Stromal cell of bone marrow (primary cell): ENCODE results near the gene MAN2A2.

ENCODE experiments used
- DNase-seq: peaks from one replicate; pipeline ENCODE4 v3.0.0-alpha.2; 2012; ENCODE audit warnings: low read depth

MAN2A2 gene

DNA sequence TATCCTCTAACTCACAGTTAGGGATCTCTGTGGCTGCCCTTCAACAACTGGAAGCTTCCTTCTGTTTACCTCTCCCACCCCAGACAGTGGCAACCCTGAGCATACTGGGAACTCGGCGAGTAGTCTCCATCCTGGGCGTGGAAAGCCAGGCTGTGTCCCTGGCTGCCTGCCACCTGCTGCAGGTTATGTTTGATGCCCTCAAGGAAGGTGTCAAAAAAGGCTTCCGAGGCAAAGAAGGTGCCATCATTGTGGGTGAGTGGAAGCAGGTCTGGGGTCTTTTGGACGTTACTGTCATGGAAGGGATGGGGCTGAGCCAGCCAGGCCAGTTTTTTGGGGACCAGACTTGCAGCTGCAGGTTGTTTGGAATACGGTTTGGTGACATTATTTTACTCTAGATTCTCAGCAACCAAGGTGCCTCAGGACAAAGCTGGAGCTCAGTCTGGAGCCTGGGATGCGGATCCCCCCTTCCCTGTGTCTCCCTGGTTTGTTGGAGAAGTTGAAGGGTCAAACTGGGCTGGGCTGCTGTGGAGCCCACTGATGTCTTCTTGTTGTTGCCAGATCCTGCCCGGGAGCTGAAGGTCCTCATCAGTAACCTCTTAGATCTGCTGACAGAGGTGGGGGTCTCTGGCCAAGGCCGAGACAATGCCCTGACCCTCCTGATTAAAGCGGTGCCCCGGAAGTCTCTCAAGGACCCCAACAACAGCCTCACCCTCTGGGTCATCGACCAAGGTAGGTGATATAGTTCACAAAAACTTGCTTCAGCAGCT is 39.4 kb downstream of the MAN2A2 start:
- DNase-seq: no peak

DNA sequence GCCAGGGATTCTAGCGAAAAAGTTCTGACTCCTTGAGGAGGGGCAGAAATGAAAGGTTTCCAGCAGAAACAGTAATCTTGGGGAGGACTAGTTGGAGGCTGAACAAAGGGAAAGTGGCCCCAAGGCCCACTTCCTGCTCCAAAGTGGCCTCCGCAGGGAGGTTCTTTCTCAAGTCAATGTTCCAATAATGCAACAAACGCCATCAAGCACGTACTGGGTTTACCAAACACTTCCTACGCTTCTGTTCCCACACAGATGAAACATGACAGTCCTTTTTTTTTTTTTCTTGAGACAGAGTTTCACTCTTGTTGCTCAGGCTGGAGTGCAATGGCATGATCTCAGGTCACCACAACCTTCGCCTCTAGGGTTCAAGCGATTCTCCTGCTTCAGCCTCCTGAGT is 42.0 kb downstream of the MAN2A2 start:
- DNase-seq: no peak

GRCh38 chr15:90946538-90946937 is 43.4 kb downstream of the MAN2A2 start:
- DNase-seq: no peak

DNA sequence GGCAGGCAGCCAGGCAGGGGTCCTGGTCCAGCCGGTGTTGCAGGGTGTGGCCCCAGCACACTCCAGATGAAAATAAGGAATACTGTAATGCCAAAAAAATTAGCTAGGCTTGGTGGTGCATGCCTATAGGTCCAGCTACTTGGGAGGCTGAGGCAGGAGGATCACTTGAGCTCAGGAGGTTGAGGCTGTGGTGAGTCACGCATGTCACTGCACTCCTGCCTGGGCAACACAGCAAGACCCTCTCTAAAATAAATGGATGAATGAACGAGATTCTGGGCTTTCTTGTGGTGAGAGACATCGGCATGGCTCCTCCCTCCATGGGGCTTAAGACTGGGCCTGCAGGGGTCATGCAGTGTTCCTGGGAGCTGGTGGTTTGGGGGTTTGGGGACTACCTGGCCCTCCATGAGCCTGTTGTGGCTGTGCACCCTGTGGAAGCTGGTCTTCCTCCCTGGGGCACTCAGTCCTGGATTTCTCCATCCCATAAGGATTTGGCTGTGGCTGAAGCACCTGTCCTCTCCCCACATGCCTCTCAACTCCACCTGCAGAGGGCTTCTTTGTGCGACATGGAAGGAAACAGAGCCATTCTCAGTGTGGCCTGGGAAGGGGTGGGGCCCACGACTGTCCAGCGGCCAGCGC is 44.0 kb downstream of the MAN2A2 start:
- no peak for DNase-seq

- DNase-seq: no peak
Observed at GRCh38 chr15:90947577-90948357, 44.7 kb downstream of the MAN2A2 start.

DNA sequence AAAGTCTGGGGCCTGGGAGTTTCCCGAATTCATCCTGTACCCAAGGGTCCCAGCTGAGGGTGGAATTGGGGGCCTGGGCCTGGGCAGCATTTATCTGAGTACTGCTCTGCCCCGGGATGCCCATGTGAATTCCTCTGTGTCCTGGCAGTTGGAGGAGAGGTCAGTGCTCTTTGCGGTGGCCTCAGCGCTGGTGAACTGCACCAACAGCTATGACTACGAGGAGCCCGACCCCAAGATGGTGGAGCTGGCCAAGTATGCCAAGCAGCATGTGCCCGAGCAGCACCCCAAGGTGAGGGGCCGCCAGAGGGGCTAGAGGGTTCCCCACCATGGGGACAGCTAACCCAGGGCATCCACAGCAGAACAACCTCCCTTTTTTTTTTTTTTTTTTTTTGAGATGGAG is 45.4 kb downstream of the MAN2A2 start:
- no peak for DNase-seq

DNA sequence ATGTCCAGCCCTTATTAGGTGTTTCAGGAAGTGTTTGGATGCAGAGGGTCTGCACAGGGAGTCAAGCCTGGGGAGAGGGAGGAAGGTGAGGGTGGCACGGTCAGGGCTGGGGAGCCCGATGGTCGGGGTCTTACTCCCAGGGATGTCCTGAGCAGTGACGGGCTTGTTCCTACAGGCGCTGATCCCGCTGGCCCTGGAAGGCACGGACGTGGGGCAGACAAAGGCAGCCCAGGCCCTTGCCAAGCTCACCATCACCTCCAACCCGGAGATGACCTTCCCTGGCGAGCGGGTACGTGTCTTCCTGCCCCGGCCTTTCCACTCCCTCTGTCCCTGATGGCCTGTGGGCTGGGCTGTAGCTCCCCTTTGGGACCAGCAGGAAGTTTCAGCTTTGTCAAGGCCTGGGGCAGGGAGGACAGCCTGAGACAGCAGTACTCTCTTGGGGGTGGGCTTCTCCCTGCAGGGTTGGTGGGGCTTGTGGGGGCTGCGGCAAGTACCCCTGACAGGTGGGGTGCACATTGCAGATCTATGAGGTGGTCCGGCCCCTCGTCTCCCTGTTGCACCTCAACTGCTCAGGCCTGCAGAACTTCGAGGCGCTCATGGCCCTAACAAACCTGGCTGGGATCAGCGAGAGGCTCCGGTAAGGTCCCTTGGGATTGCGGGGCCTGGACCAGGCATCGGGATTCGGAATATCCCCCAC is 47.0 kb downstream of the MAN2A2 start:
- DNase-seq: no peak

- DNase-seq: no peak
Observed at GRCh38 chr15:90950676-90951075, 47.6 kb downstream of the MAN2A2 start.

- no peak for DNase-seq
Observed at GRCh38 chr15:90952901-90953677, 50.0 kb downstream of the MAN2A2 start.

DNA sequence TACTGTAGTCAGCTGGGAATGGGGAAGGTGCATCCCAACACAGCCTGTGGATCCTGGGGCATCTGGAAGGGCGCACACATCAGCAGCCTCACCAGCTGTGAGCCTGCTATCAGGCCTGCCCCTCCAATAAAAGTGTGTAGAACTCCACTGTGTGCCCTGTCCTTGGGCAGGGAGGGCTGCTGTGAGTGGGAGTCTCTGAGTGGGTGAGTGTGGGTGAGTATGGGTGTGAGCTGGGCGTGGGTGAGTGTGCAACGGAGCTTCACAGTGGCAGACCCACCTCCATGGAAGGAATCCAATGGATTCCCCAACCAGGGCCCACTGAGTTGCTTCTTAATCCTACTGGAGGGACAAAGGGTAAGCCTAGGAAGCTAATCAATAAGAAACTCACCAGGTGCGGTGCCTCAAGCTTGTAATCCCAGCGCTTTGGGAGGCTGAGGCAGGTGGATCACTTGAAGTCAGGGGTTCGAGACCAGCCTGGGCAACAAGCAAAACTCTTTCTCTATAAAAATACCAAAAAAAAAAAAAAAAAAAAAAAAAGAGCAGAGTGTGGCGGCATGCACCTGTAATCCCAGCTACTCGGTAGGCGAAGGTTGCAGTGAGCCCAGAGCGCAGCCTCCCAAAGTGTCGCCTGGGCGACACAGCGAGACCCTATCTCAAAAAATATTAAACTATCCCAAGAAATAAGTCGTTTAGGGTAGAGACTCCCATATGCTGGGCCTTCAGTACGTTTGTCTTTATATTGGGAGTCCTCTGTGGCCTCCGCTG is 51.0 kb downstream of the MAN2A2 start:
- DNase-seq: no peak

DNA sequence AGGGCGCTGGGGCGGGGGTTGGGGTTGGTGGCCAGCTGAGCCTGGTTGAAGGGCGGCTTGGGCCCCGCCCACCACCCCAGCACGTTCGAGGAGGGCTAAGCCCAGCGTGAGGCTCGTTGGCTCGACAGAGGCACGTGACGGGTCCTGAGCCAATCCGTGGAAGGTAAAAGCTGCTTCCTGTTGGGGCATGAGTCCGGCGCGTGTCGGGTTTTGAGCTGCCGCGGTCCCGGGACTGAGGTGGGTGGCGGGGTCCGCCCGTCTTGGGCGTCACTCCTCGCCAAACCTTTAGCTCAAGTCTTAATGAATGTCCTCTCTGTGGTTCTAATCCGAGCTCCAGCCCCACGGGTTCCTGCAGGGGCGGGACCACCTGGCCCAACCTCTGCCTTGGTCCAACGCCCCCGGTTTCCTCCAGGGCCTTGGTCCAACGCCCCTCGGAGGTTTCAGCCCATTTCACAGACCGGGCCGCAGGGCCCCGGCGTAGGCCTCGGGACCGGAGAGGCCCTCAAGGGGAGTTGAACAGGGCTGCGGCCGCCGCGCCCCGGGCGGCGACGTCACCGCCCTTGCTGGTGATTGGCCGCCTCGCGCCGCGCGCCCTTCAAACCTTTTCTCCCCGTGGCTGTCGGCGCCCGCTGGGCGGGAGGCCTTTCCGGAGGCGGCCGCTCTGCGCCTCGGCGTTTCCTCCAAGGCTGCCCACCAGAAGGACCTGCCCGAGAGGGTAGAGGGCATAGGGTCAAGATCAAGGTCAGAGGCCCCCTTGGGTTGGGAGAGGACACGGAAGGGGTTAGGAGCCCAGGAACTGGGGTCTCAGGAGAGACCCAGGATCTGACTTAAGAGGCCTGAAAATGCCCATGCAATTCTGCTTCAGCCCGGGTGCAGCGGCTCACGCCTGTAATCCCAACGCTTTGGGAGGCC is 51.9 kb downstream of the MAN2A2 start, which contains the start of gene RCCD1:
TSS of gene RCCD1 (plus strand) at position 173 of the 912 bp plus-strand sequence. CDS start 1,851 bp downstream, outside the sequence.
- peak; percentile 91 for DNase-seq

DNA sequence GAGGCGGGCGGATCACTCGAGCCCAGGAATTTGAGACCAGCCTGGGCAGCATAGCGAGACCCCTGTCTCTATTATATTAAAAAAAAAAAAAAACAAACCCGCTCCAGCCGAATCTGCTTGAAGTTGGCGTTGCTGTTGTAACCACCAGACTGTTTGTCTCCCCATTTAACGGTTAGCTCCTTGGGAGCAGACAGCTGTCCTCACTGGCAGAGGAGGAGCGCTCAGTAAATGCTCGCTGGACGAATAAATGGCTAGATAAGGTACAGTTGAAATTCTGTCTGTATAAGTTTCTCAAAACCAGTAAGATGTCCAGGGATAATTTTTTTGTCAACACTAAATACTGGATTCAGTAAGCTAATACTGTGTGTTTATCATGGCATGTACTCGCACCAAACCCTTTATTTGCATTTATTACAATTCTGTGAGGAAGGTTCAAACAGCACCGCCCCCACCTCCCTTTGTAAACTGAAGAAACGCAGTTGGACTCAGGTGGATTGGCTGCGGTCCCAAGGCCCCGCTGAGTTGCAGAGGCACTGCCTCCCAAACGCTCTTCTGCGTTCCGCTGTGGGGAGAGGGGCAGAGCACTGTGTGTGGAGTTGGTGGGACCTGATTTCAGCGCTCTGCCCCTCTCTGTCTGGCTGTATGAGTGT is 52.6 kb downstream of the MAN2A2 start:
- no peak for DNase-seq

GRCh38 chr15:90956274-90957030 is 53.4 kb downstream of the MAN2A2 start:
- DNase-seq: no peak

DNA sequence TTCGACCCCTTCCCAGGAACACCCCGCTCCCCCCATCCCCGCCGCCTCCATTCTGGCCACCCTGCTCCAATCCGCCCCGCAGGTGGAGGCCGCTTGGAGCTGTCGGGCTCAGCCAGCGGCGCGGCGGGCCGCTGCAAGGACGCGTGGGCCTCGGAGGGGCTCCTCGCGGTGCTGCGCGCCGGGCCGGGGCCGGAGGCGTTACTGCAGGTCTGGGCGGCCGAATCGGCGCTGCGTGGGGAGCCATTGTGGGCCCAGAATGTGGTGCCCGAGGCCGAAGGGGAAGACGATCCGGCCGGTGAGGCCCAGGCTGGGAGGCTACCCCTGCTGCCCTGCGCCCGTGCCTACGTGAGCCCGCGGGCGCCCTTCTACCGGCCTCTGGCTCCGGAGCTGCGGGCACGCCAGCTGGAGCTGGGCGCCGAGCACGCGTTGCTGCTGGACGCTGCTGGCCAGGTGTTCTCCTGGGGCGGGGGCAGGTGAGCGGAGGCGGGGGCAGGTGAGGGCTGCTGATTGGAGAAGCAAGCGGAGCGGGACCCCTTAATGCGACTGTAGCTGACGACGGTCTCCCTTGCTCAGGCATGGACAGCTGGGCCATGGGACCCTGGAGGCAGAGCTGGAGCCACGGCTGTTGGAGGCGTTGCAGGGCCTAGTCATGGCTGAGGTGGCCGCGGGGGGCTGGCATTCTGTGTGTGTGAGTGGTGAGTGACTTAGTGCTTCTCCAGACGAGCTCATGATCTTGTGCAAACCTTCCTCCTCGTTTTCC is 54.1 kb downstream of the MAN2A2 start:
- DNase-seq: no peak

DNA sequence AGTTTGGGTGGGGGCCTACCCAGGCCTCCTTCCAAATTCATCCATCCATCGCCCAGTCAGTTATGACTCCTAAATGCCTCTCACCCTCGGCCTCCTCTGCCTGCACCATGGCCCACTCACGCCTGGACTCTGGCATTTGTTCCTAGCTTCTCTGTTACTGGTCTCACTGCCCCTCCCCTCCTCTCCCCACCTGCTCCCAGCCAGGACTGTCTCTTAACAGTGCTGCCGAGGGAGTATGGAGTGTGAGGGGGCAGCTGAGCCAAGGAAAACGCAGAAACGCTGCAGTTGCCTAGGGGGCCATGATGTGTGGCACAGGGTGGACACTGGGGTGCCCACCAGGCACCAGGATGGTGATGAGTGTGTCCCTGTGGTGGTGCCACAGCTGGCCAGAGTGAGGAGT is 54.7 kb downstream of the MAN2A2 start:
- no peak for DNase-seq

- no peak for DNase-seq
Observed at GRCh38 chr15:90959028-90959595, 56.0 kb downstream of the MAN2A2 start.

DNA sequence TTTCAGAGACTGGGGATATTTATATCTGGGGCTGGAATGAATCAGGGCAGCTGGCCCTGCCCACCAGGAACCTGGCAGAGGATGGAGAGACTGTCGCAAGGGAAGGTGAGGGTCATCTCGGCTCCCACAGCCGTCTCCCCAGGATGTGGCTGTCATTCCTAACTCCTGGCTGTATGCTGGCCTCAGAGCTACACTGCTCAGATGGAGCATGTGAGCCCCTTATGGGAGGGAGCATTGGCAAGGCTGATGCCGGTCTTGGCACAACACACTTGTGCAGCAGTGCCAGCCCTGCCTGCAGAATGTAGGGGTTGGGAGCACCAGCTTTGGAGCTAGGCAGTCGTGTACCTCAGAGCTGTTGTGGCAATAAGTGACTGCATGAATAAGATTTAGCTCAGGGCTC is 56.8 kb downstream of the MAN2A2 start:
- peak; percentile 44 for DNase-seq
